PC-9 (cell line): Measurements from ENCODE around the gene ASZ1. TPM values are rescaled to one million over a fixed set of nuclear protein-coding genes. Genes with fewer than 3 reads are reported as not detected.

ENCODE experiments used
- BruUV-seq: library from RNA; stranded (reverse); fragments of 400-500 nt; replicated peaks from 2 replicates; lab custom pipeline; 2021; lab: Mats Ljungman, UMichigan
- CTCF ChIA-PET: fragments of 300-600 bp; sonication (Branson Sonifier 250); formaldehyde crosslinking; loops from one replicate; lab custom pipeline; 2022; ENCODE audit warnings: antibody characterized with exemption; lab: Charles Lee
- POLR2A ChIA-PET: fragments of 300-600 bp; sonication (Branson Sonifier 250); formaldehyde crosslinking; loops from one replicate; lab custom pipeline; 2022; ENCODE audit warnings: antibody characterized with exemption; ENCODE audit not compliant: unreplicated experiment; lab: Charles Lee
- DNase-seq, 2 experiments: peaks; one replicate each; pipeline versions ENCODE4 v3.0.0 to v3.0.0-alpha.2; 2015 to 2022; ENCODE audit warnings: mixed read lengths in 1 of 2
- H2AFZ ChIP-seq: fragments of 200-600 bp; sonication (generic); 2 replicates; pipeline ENCODE4 v1.8.1; 2017; ENCODE audit warnings: antibody characterized with exemption
- H3F3A ChIP-seq: fragments of 200-600 bp; sonication (generic); 2 replicates; pipeline ENCODE4 v1.8.1; 2017; ENCODE audit warnings: antibody characterized with exemption, mild to moderate bottlenecking, low read depth; ENCODE audit not compliant: insufficient read depth
- H3K27ac ChIP-seq: fragments of 200-600 bp; sonication (generic); 2 replicates; pipeline ENCODE4 v1.6.1; 2016; ENCODE audit warnings: mixed run types
- H3K27me3 ChIP-seq: fragments of 200-600 bp; sonication (generic); 2 replicates; pipeline ENCODE4 v1.6.1; 2016; ENCODE audit warnings: low read depth, mixed run types; ENCODE audit not compliant: insufficient read depth
- H3K36me3 ChIP-seq: fragments of 200-600 bp; sonication (generic); 2 replicates; pipeline ENCODE4 v1.6.1; 2016; ENCODE audit warnings: low read depth, mixed run types
- H3K4me1 ChIP-seq: fragments of 200-600 bp; sonication (generic); replicated peaks from 2 replicates; pipeline ENCODE4 v1.6.1; 2016; ENCODE audit warnings: mixed run types; ENCODE audit not compliant: insufficient read depth
- H3K4me2 ChIP-seq: fragments of 200-600 bp; sonication (generic); 2 replicates; pipeline ENCODE4 v1.6.1; 2017; ENCODE audit warnings: mixed run types
- H3K4me3 ChIP-seq: fragments of 200-600 bp; sonication (generic); 2 replicates; pipeline ENCODE4 v1.6.1; 2016; ENCODE audit warnings: mixed run types
- H3K79me2 ChIP-seq: fragments of 200-600 bp; sonication (generic); 2 replicates; pipeline ENCODE4 v1.6.1; 2017; ENCODE audit warnings: low read depth, mixed run types
- H3K9me2 ChIP-seq: fragments of 200-600 bp; sonication (generic); 2 replicates; pipeline ENCODE4 v1.8.1; 2017; ENCODE audit warnings: mild to moderate bottlenecking; ENCODE audit not compliant: insufficient read depth
- H3K9me3 ChIP-seq: fragments of 200-600 bp; sonication (generic); 2 replicates; pipeline ENCODE4 v1.8.1; 2016; ENCODE audit warnings: low read depth; ENCODE audit not compliant: insufficient read depth
- H4K20me1 ChIP-seq: fragments of 200-600 bp; sonication (generic); 2 replicates; pipeline ENCODE4 v1.8.1; 2017; ENCODE audit not compliant: insufficient read depth
- CTCF ChIP-seq: fragments of 200-600 bp; sonication (generic); conservative IDR thresholded peaks from 2 replicates; pipeline ENCODE4 v1.6.1; 2017; ENCODE audit warnings: mixed run types, antibody characterized with exemption, mild to moderate bottlenecking, moderate library complexity
- EZH2 ChIP-seq: fragments of 200-600 bp; sonication (generic); IDR thresholded peaks from 2 replicates; pipeline ENCODE4 v1.8.0; 2017; ENCODE audit warnings: antibody characterized with exemption, low read depth
- intact Hi-C: fragments of 100-400 bp; cut with micrococcal nuclease; formaldehyde crosslinking; loops from one replicate; pipeline ENCODE4 v1.10.0; 2022; ENCODE audit not compliant: unreplicated experiment
- total RNA-seq: library from RNA; stranded (reverse); gene quantifications from 2 replicates; pipeline ENCODE4 v1.2.3, GENCODE V29; 2021

The ASZ1 gene
- total RNA-seq, 1 experiment from 2014 or later: not detected

- ChIA-PET CTCF (no interaction called here), POLR2A (no interaction called here)
- no peaks in the 10 kb centered on the region for H3K36me3 ChIP-seq
- no peak for DNase-seq
- no peak overlapping the region for H3K27ac ChIP-seq
- H3K27me3 ChIP-seq: no peaks in the 10 kb centered on the region
- H4K20me1 ChIP-seq: no peaks in the 10 kb centered on the region
- H3K4me3 ChIP-seq: no peak overlapping the region
- no TSS peak for BruUV-seq
- intact Hi-C loops: loop anchor here (5.0 to 10.0 kb wide), 4 partner anchors 268 to 1255 kb away; no protein-coding TSS in a partner anchor
- H3K9me2 ChIP-seq: peaks cover 6% of the 10 kb centered on the region; the same call in 1 of the 2 replicates
- no peaks in the 10 kb centered on the region; the same call in 1 of the 2 replicates for H3K4me1 ChIP-seq
- H3K4me2 ChIP-seq: no peak overlapping the region
- H3F3A ChIP-seq: no peaks in the 10 kb centered on the region
- H3K9me3 ChIP-seq: 0 out of 2 replicates have a peak, but pooled peaks cover 5% of the 10 kb centered on the region
- no peak for TF ChIP-seq CTCF
- TF ChIP-seq EZH2: no peak
- no peaks in the 10 kb centered on the region for H3K79me2 ChIP-seq
- no peak overlapping the region for H2AFZ ChIP-seq
These were observed 37.4 kb downstream of the ASZ1 start for GRCh38 chr7:117389871-117390270.

- no TSS peak for BruUV-seq
- Histone ChIP-seq H3K9me3 (0 out of 2 replicates have a peak, but pooled peaks cover 5% of the 10 kb centered on the region), H4K20me1 (no peaks in the 10 kb centered on the region), H3K27ac (no peak overlapping the region), H3K4me1 (no peaks in the 10 kb centered on the region; the same call in 1 of the 2 replicates), H3K4me2 (no peak overlapping the region), H2AFZ (no peak overlapping the region), H3K9me2 (no peaks in the 10 kb centered on the region; the same call in 1 of the 2 replicates), H3K4me3 (no peak overlapping the region), H3K36me3 (no peaks in the 10 kb centered on the region), H3K79me2 (no peaks in the 10 kb centered on the region), H3K27me3 (no peaks in the 10 kb centered on the region), H3F3A (no peaks in the 10 kb centered on the region)
- CTCF ChIA-PET: interaction anchor here (0.6 kb wide), 1 partner anchor 558 kb away, joined by 5 read pairs; no protein-coding TSS in a partner anchor
- TF ChIP-seq EZH2: no peak
- no peak; the same call in 1 of the 2 replicates for TF ChIP-seq CTCF
- intact Hi-C loops: loop anchor here (2.0 to 10.0 kb wide), 5 partner anchors 173 to 1251 kb away; no protein-coding TSS in a partner anchor
- no peak for DNase-seq
- POLR2A ChIA-PET: no interaction called here
These were observed 41.1 kb downstream of the ASZ1 start for GRCh38 chr7:117386110-117386706.

- no peak for TF ChIP-seq EZH2
- peak; percentile 60 for TF ChIP-seq CTCF
- no peak for DNase-seq
- Histone ChIP-seq H3K4me1 (no peaks in the 10 kb centered on the region; the same call in 1 of the 2 replicates), H3K27me3 (no peaks in the 10 kb centered on the region), H2AFZ (peak overlapping the region; percentile 47; the same call in 1 of the 2 replicates), H3K36me3 (no peaks in the 10 kb centered on the region), H3K4me3 (no peak overlapping the region), H3F3A (no peaks in the 10 kb centered on the region), H3K9me2 (no peaks in the 10 kb centered on the region; the same call in 1 of the 2 replicates), H3K9me3 (0 out of 2 replicates have a peak, but pooled peaks cover 5% of the 10 kb centered on the region), H3K27ac (no peak overlapping the region), H3K79me2 (no peaks in the 10 kb centered on the region), H3K4me2 (0 out of 2 replicates have a peak overlapping the region, but pooled peaks have one; percentile 36), H4K20me1 (no peaks in the 10 kb centered on the region)
- CTCF ChIA-PET: interaction anchor here (0.7 kb wide), 1 partner anchor 376 kb away, joined by 3 read pairs; no protein-coding TSS in a partner anchor
- intact Hi-C loops: loop anchor here (1.0 to 10.0 kb wide), 7 partner anchors 173 to 1251 kb away; no protein-coding TSS in a partner anchor
- BruUV-seq: no TSS peak
- POLR2A ChIA-PET: interaction anchor here (0.6 kb wide), 1 partner anchor 173 kb away, joined by 4 read pairs; no protein-coding TSS in a partner anchor
These were observed 41.8 kb downstream of the ASZ1 start for GRCh38 chr7:117385363-117386109.
